ENCODE data around the gene SLC6A19. TPM values are rescaled to one million over a fixed set of nuclear protein-coding genes. Genes with fewer than 3 reads are reported as not detected.
A peak's percentile ranks its signal among the peaks of the same experiment; 100 is the strongest.

Gene SLC6A19
- total RNA-seq, 1 experiment from 2014 or later: not detected

- intact Hi-C loops (cut with micrococcal nuclease): no loop called here
- CTCF ChIA-PET: interaction anchor here (0.6 kb wide), 1 partner anchor 37 kb away, joined by 4 read pairs; no protein-coding TSS in a partner anchor
- peaks cover 19% of the 10 kb centered on the region; the same call in 1 of the 2 replicates for H3K27me3 ChIP-seq (ENCODE audit: low read length)
Measured at GRCh38 chr5:1245905-1246576, 44.6 kb downstream of the SLC6A19 start.

GRCh38 chr5:1246711-1247431 is 45.5 kb downstream of the SLC6A19 start:
- Histone ChIP-seq H3K27me3 (ENCODE audit: low read length) (peaks cover 19% of the 10 kb centered on the region; the same call in 1 of the 2 replicates), H3K9ac (ENCODE audit: low read length) (no peak overlapping the region), H3K27ac (ENCODE audit: low read length) (no peak overlapping the region), H2AFZ (ENCODE audit: low read length) (no peak overlapping the region), H3K4me3 (ENCODE audit: low read length) (no peak overlapping the region), H3K9me2 (replicated peaks; ENCODE audit: low read length) (no peaks in the 10 kb centered on the region), H3F3A (ENCODE audit: low read length, unreplicated experiment) (no peaks in the 10 kb centered on the region), H3K4me2 (ENCODE audit: low read length) (no peak overlapping the region), H3K9me3 (ENCODE audit: low read length) (no peaks in the 10 kb centered on the region), H3K4me1 (ENCODE audit: insufficient read depth, low read length) (no peaks in the 10 kb centered on the region), H3K79me2 (ENCODE audit: low read length) (no peaks in the 10 kb centered on the region), H4K20me1 (ENCODE audit: low read length) (no peaks in the 10 kb centered on the region), H3K36me3 (ENCODE audit: low read depth, low read length) (no peaks in the 10 kb centered on the region)
- TF ChIP-seq EZH2 (IDR thresholded peaks at IDR 0.05; ENCODE audit: low read length, unreplicated experiment) (no peak), EZH2phosphoT487 (IDR thresholded peaks at IDR 0.05; ENCODE audit: borderline replicate concordance, low read length) (no peak), CTCF (conservative IDR thresholded peaks at IDR 0.05; ENCODE audit: low read depth, low read length) (no peak)
- no TSS peak for BruUV-seq (replicated peaks)
- ChIA-PET POLR2A (ENCODE audit: unreplicated experiment) (no interaction called here), CTCF (no interaction called here)
- intact Hi-C loops (cut with micrococcal nuclease): no loop called here
- ATAC-seq (no peak; the same call in 1 of the 2 replicates), DNase-seq (peak; percentile 59)

More at GRCh38 chr5:1245905-1246576, 44.6 kb downstream of the SLC6A19 start:
- Histone ChIP-seq H3F3A (ENCODE audit: low read length, unreplicated experiment) (no peaks in the 10 kb centered on the region), H3K9ac (ENCODE audit: low read length) (no peak overlapping the region), H3K4me3 (ENCODE audit: low read length) (no peak overlapping the region), H3K4me2 (ENCODE audit: low read length) (no peak overlapping the region), H3K27ac (ENCODE audit: low read length) (no peak overlapping the region), H3K4me1 (ENCODE audit: insufficient read depth, low read length) (no peaks in the 10 kb centered on the region), H4K20me1 (ENCODE audit: low read length) (no peaks in the 10 kb centered on the region), H3K36me3 (ENCODE audit: low read depth, low read length) (no peaks in the 10 kb centered on the region), H2AFZ (ENCODE audit: low read length) (no peak overlapping the region), H3K79me2 (ENCODE audit: low read length) (no peaks in the 10 kb centered on the region), H3K9me2 (replicated peaks; ENCODE audit: low read length) (no peaks in the 10 kb centered on the region), H3K9me3 (ENCODE audit: low read length) (no peaks in the 10 kb centered on the region)
- no peak for ATAC-seq
- POLR2A ChIA-PET (ENCODE audit: unreplicated experiment): no interaction called here
- TF ChIP-seq EZH2phosphoT487 (IDR thresholded peaks at IDR 0.05; ENCODE audit: borderline replicate concordance, low read length): no peak
- TF ChIP-seq EZH2 (IDR thresholded peaks at IDR 0.05; ENCODE audit: low read length, unreplicated experiment): no peak
- no peak for TF ChIP-seq CTCF (conservative IDR thresholded peaks at IDR 0.05; ENCODE audit: low read depth, low read length)
- no TSS peak for BruUV-seq (replicated peaks)
- no peak for DNase-seq

DNA sequence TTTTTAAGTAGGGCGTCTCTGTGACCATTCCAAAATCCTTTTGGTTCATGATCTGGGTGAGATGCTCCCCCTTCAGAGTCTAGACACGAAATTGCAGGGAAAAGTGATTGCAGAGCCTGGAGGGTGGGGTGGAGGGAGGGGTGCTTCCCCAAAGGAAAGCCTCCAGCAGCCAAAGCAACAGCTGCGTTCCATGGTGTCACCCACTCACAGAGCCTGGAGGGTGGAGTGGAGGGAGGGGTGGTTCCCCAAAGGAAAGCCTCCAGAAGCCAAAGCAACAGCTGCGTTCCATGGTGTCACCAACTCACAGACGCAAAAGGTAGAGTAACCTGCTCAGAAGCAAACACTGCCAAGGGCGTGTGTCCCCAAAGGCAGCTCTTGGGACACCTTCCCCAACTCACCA is 46.4 kb downstream of the SLC6A19 start:
- Histone ChIP-seq H3K79me2 (ENCODE audit: low read length) (no peaks in the 10 kb centered on the region), H4K20me1 (ENCODE audit: low read length) (no peaks in the 10 kb centered on the region), H3K9ac (ENCODE audit: low read length) (no peak overlapping the region), H3K4me3 (ENCODE audit: low read length) (no peak overlapping the region), H3K36me3 (ENCODE audit: low read depth, low read length) (no peaks in the 10 kb centered on the region), H3K9me3 (ENCODE audit: low read length) (no peaks in the 10 kb centered on the region), H3K4me1 (ENCODE audit: insufficient read depth, low read length) (no peaks in the 10 kb centered on the region), H3F3A (ENCODE audit: low read length, unreplicated experiment) (no peaks in the 10 kb centered on the region), H3K27me3 (ENCODE audit: low read length) (peaks cover 14% of the 10 kb centered on the region; the same call in 1 of the 2 replicates), H3K27ac (ENCODE audit: low read length) (no peak overlapping the region), H3K9me2 (replicated peaks; ENCODE audit: low read length) (no peaks in the 10 kb centered on the region), H2AFZ (ENCODE audit: low read length) (no peak overlapping the region), H3K4me2 (ENCODE audit: low read length) (no peak overlapping the region)
- ChIA-PET POLR2A (ENCODE audit: unreplicated experiment) (no interaction called here), CTCF (no interaction called here)
- TF ChIP-seq EZH2 (IDR thresholded peaks at IDR 0.05; ENCODE audit: low read length, unreplicated experiment): no peak
- TF ChIP-seq CTCF (conservative IDR thresholded peaks at IDR 0.05; ENCODE audit: low read depth, low read length): no peak
- TF ChIP-seq EZH2phosphoT487 (IDR thresholded peaks at IDR 0.05; ENCODE audit: borderline replicate concordance, low read length): no peak
- intact Hi-C loops (cut with micrococcal nuclease): no loop called here
- DNase-seq (no peak), ATAC-seq (no peak)
- BruUV-seq (replicated peaks): no TSS peak
